ENCODE data around the gene PEX12. TPM values are rescaled to one million over a fixed set of nuclear protein-coding genes. Genes with fewer than 3 reads are reported as not detected.

Gene PEX12
- total RNA-seq, 1 donor from 2014 or later, result 2.9 TPM

GRCh38 chr17:35596072-35596471 lies 17.7 kb upstream of the PEX12 start:
- TF ChIP-seq POLR2A (IDR thresholded peaks at IDR 0.05) (no peak), CTCF (IDR thresholded peaks at IDR 0.05) (no peak), POLR2AphosphoS5 (IDR thresholded peaks at IDR 0.05; ENCODE audit: insufficient read depth in 1 of 2, low read depth in 1 of 2) (no peak)
- Histone ChIP-seq H3K27me3 (no peaks in the 10 kb centered on the region), H3K27ac (no peak overlapping the region), H3K9me3 (no peaks in the 10 kb centered on the region), H3K4me3 (no peak overlapping the region), H3K4me1 (no peaks in the 10 kb centered on the region), H3K36me3 (peaks cover 0 to 51% of the 10 kb centered on the region in 2 donors)
- intact Hi-C loops (cut with DNase I), result no loop called here
- DNase-seq (ENCODE audit: extremely low spot score in 2 of 2), result no peak

GRCh38 chr17:35588196-35588920 lies 10.0 kb upstream of the PEX12 start:
- DNase-seq (ENCODE audit: extremely low spot score in 2 of 2), result no peak
- Histone ChIP-seq H3K4me3 (peak overlapping the region; percentile 68 to 75), H3K27ac (peak overlapping the region; percentile 74), H3K9me3 (no peaks in the 10 kb centered on the region), H3K27me3 (no peaks in the 10 kb centered on the region), H3K4me1 (peaks cover 30% of the 10 kb centered on the region), H3K36me3 (no peaks in the 10 kb centered on the region)
- TF ChIP-seq POLR2AphosphoS5 (IDR thresholded peaks at IDR 0.05; ENCODE audit: insufficient read depth in 1 of 2, low read depth in 1 of 2) (peak in 1 of 2 donors; percentile 61), POLR2A (IDR thresholded peaks at IDR 0.05) (no peak)
- intact Hi-C loops (cut with DNase I), result no loop called here

GRCh38 chr17:35587074-35587961 lies 8.9 kb upstream of the PEX12 start, which contains the start of gene AP2B1:
Gene AP2B1, plus strand, starts transcription at chr17:35587322. Its CDS starts 6,709 bp downstream, at chr17:35594031.
- no peaks in the 10 kb centered on the region for H3K36me3 ChIP-seq
- H3K9me3 ChIP-seq, result no peaks in the 10 kb centered on the region
- peak within 1 kb of the TSS; percentile 68 to 75 for H3K4me3 ChIP-seq
- H3K4me1 ChIP-seq, result peaks cover 30% of the 10 kb centered on the region
- H3K27ac ChIP-seq, result peak within 1 kb of the TSS; percentile 74
- intact Hi-C loops (cut with DNase I), result no loop called here
- TF ChIP-seq POLR2A (IDR thresholded peaks at IDR 0.05) (peak in 1 of 2 donors; percentile 50), POLR2AphosphoS5 (IDR thresholded peaks at IDR 0.05; ENCODE audit: insufficient read depth in 1 of 2, low read depth in 1 of 2) (peak; percentile 95 to 97), CTCF (IDR thresholded peaks at IDR 0.05) (peak in 1 of 3 experiments; percentile 19)
- DNase-seq (ENCODE audit: extremely low spot score in 2 of 2), result peak in 1 of 2 donors; percentile 97
- no peaks in the 10 kb centered on the region for H3K27me3 ChIP-seq

- Histone ChIP-seq H3K9me3 (no peaks in the 10 kb centered on the region), H3K27me3 (no peaks in the 10 kb centered on the region), H3K36me3 (no peaks in the 10 kb centered on the region), H3K4me1 (peaks cover 30% of the 10 kb centered on the region), H3K4me3 (peak overlapping the region; percentile 68 to 75), H3K27ac (peak overlapping the region; percentile 74)
- intact Hi-C loops (cut with DNase I), result no loop called here
- TF ChIP-seq CTCF (IDR thresholded peaks at IDR 0.05), result no peak
- TF ChIP-seq POLR2AphosphoS5 (IDR thresholded peaks at IDR 0.05; ENCODE audit: insufficient read depth in 1 of 2, low read depth in 1 of 2), result no peak
- no peak for TF ChIP-seq POLR2A (IDR thresholded peaks at IDR 0.05)
- no peak for DNase-seq (ENCODE audit: extremely low spot score in 2 of 2)
These were observed 8.2 kb upstream of the PEX12 start for GRCh38 chr17:35586569-35587073.

GRCh38 chr17:35584061-35584460 lies 5.7 kb upstream of the PEX12 start:
- H3K9me3 ChIP-seq, result no peaks in the 10 kb centered on the region
- intact Hi-C loops (cut with DNase I), result no loop called here
- no peak for DNase-seq (ENCODE audit: extremely low spot score in 2 of 2)
- no peaks in the 10 kb centered on the region for H3K36me3 ChIP-seq
- no peaks in the 10 kb centered on the region for H3K27me3 ChIP-seq
- H3K4me3 ChIP-seq, result no peak overlapping the region
- TF ChIP-seq CTCF (IDR thresholded peaks at IDR 0.05) (no peak), POLR2A (IDR thresholded peaks at IDR 0.05) (no peak), POLR2AphosphoS5 (IDR thresholded peaks at IDR 0.05; ENCODE audit: insufficient read depth in 1 of 2, low read depth in 1 of 2) (no peak)
- peaks cover 20% of the 10 kb centered on the region for H3K4me1 ChIP-seq
- no peak overlapping the region for H3K27ac ChIP-seq
